B cell (primary cell): ENCODE data around the gene ADSS1. TPM values are rescaled to one million over a fixed set of nuclear protein-coding genes. Genes with fewer than 3 reads are reported as not detected.

Experiments
- ATAC-seq: fragments of 200-7000 bp; cut with Tn5 transposase; one replicate; pipeline ENCODE4 v1.10.0; 2021; ENCODE audit warnings: low read depth, mild to moderate bottlenecking, moderate number of reproducible peaks, moderate library complexity
- CTCF ChIA-PET: fragments of 350-600 bp; sonication (Branson Sonifier 250); formaldehyde crosslinking; loops from one replicate; lab custom pipeline; 2021; ENCODE audit warnings: antibody characterized with exemption, inconsistent platforms; lab: Charles Lee
- POLR2A ChIA-PET: fragments of 350-600 bp; sonication (Branson Sonifier 250); formaldehyde crosslinking; loops from one replicate; lab custom pipeline; 2021; ENCODE audit warnings: antibody characterized with exemption; lab: Charles Lee
- DNase-seq: peaks from one replicate; pipeline ENCODE4 v3.0.0; 2013
- H2AFZ ChIP-seq: 2 replicates; pipeline ENCODE4 v1.6.1; 2012; ENCODE audit warnings: mild to moderate bottlenecking, low read depth, low read length; ENCODE audit not compliant: insufficient read depth, poor library complexity, severe bottlenecking
- H3K27ac ChIP-seq, 2 donors: 1 replicate in 1 of 2; 2 replicates in 1 of 2; pipeline ENCODE4 v1.5.1; 2012 to 2013; ENCODE audit warnings: low read length in 2 of 2, mild to moderate bottlenecking in 2 of 2, moderate library complexity in 1 of 2
- H3K27me3 ChIP-seq, 4 experiments: fragments of 200-600 bp in 1 of 4; sonication (generic) in 1 of 4; replicated peaks in 1 of 4; 1 replicate in 2 of 4; 2 replicates in 2 of 4; pipeline versions ENCODE4 v1.6.1 to v1.7.0; 2013 to 2016; ENCODE audit warnings: low read length in 3 of 4, mild to moderate bottlenecking in 2 of 4, mixed read lengths in 1 of 4, moderate library complexity in 1 of 4; ENCODE audit not compliant: insufficient read depth in 4 of 4, control insufficient read depth in 3 of 4; ENCODE audit errors: control extremely low read depth in 1 of 4
- H3K36me3 ChIP-seq, 2 experiments: replicated peaks in 1 of 2; 1 replicate in 1 of 2; 2 replicates in 1 of 2; pipeline versions ENCODE4 v1.6.1 to v1.7.1; 2013; ENCODE audit warnings: low read length in 1 of 2; ENCODE audit not compliant: insufficient read depth in 2 of 2, control insufficient read depth in 1 of 2; ENCODE audit errors: control extremely low read depth in 1 of 2, extremely low read depth in 1 of 2
- H3K4me1 ChIP-seq, 2 donors: fragments of 200-600 bp in 1 of 2; sonication (generic) in 1 of 2; 1 replicate in 1 of 2; 2 replicates in 1 of 2; pipeline versions ENCODE4 v1.5.1 to v1.6.1; 2013 to 2017; ENCODE audit warnings: low read length in 2 of 2; ENCODE audit not compliant: control insufficient read depth in 2 of 2, insufficient read depth in 2 of 2
- H3K4me2 ChIP-seq: replicated peaks from 2 replicates; pipeline ENCODE3; 2012; ENCODE audit warnings: mild to moderate bottlenecking, low read depth, low read length; ENCODE audit not compliant: poor library complexity, severe bottlenecking
- H3K4me3 ChIP-seq, 5 experiments: fragments of 200-600 bp in 1 of 5; sonication (generic) in 1 of 5; 1 replicate in 3 of 5; 2 replicates in 2 of 5; pipeline versions ENCODE4 v1.5.1 to v1.7.0; 2011 to 2016; ENCODE audit warnings: low read length in 4 of 5, mild to moderate bottlenecking in 4 of 5, low read depth in 2 of 5, control low read depth in 1 of 5, moderate library complexity in 1 of 5; ENCODE audit not compliant: insufficient read depth in 1 of 5; ENCODE audit errors: control extremely low read depth in 1 of 5, extremely low read depth in 1 of 5
- H3K79me2 ChIP-seq: fragments of 200-600 bp; sonication (generic); one replicate; pipeline ENCODE4 v1.6.0; 2016; ENCODE audit warnings: low read length; ENCODE audit not compliant: control insufficient read depth, insufficient read depth
- H3K9ac ChIP-seq: fragments of 200-600 bp; sonication (generic); 2 replicates; pipeline ENCODE4 v1.6.1; 2017; ENCODE audit warnings: mild to moderate bottlenecking, low read length, moderate library complexity
- H3K9me3 ChIP-seq, 3 donors: one replicate each; pipeline versions ENCODE4 v1.6.1 to v1.7.1; 2013; ENCODE audit warnings: low read length in 2 of 3; ENCODE audit not compliant: control insufficient read depth in 2 of 3, insufficient read depth in 1 of 3; ENCODE audit errors: control extremely low read depth in 1 of 3
- H4K20me1 ChIP-seq: 2 replicates; pipeline ENCODE4 v1.6.0; 2012; ENCODE audit warnings: mild to moderate bottlenecking, low read length; ENCODE audit not compliant: insufficient read depth, control insufficient read depth, poor library complexity, severe bottlenecking
- H3K27ac Mint-ChIP-seq: one replicate; pipeline ENCODE4 v1.8.0; 2021; ENCODE audit warnings: mixed read lengths
- H3K27me3 Mint-ChIP-seq: one replicate; pipeline ENCODE4 v1.8.0; 2021; ENCODE audit warnings: mixed read lengths
- H3K4me1 Mint-ChIP-seq: one replicate; pipeline ENCODE4 v1.8.0; 2021; ENCODE audit warnings: mixed read lengths
- H3K4me3 Mint-ChIP-seq: one replicate; pipeline ENCODE4 v1.8.0; 2021; ENCODE audit warnings: mixed read lengths
- H3K9me3 Mint-ChIP-seq: one replicate; pipeline ENCODE4 v1.8.0; 2022; ENCODE audit warnings: mixed read lengths; ENCODE audit not compliant: insufficient read depth
- CTCF ChIP-seq: fragments of 200-600 bp; IDR thresholded peaks from one replicate; pipeline ENCODE4 v1.8.0; 2022; ENCODE audit warnings: antibody characterized with exemption, mild to moderate bottlenecking
- EZH2 ChIP-seq: IDR thresholded peaks from 2 replicates; pipeline ENCODE4 v1.6.1; 2012; ENCODE audit warnings: borderline replicate concordance, low read depth, mild to moderate bottlenecking, moderate library complexity, low read length; ENCODE audit not compliant: insufficient read depth, poor library complexity, severe bottlenecking
- WGBS: methylation state at CpG from one replicate; pipeline ENCODE4 v1.1.5; 2013; ENCODE audit warnings: missing lambda C conversion rate; ENCODE audit not compliant: insufficient coverage; 5-methylcytosine and 5-hydroxymethylcytosine counted together
- intact Hi-C: fragments of 100-400 bp; cut with micrococcal nuclease; formaldehyde crosslinking; loops from one replicate; pipeline ENCODE4 v1.10.0; 2022
- polyA plus RNA-seq: library from polyadenylated mRNA; depleted of rRNA; stranded (reverse); fragments of >200 nt; gene quantifications from 2 replicates; pipeline ENCODE4 v1.2.3, GENCODE V29; 2012
- total RNA-seq, 2 donors: library from RNA; stranded (reverse); fragments of 120-200 nt in 1 of 2; gene quantifications; 1 replicate in 1 of 2; 2 replicates in 1 of 2; pipeline versions ENCODE4 v1.2.3 to v1.2.4, GENCODE V29; 2013 to 2022

The ADSS1 gene
- total and polyA plus RNA-seq, 2 donors (not counting 1 experiment from before 2014, with no cell fraction given): 0.33 to 1.7 TPM

- Histone ChIP-seq H4K20me1 (peaks cover 93% of the 10 kb centered on the region), H3K4me2 (peak overlapping the region; percentile 69), H2AFZ (no peak overlapping the region), H3K4me3 (no peak overlapping the region), H3K36me3 (peaks cover 0 to 14% of the 10 kb centered on the region in 2 experiments), H3K9me3 (no peaks in the 10 kb centered on the region), H3K79me2 (peaks cover 86% of the 10 kb centered on the region), H3K9ac (peak overlapping the region; percentile 43), H3K4me1 (peaks cover 26 to 61% of the 10 kb centered on the region in 2 donors), H3K27me3 (no peaks in the 10 kb centered on the region), H3K27ac (peak overlapping the region; percentile 55 to 63)
- Mint-ChIP-seq H3K27ac (peak overlapping the region; percentile 70), H3K4me3 (no peak overlapping the region), H3K27me3 (no peaks in the 10 kb centered on the region), H3K4me1 (peaks cover 43% of the 10 kb centered on the region), H3K9me3 (no peaks in the 10 kb centered on the region)
- intact Hi-C loops: no loop called here
- ChIA-PET CTCF (interaction anchor here (1.1 to 2.5 kb wide), 4 partner anchors 9 to 54 kb away, joined by 3 to 5 read pairs (median 4); no protein-coding TSS in a partner anchor), POLR2A (interaction anchor here (0.6 kb wide), 1 partner anchor 110 kb away, joined by 3 read pairs; no protein-coding TSS in a partner anchor)
- DNase-seq (no peak), ATAC-seq (no peak)
- 95% methylated on average over 15 of the region's 15 CpGs for whole genome bisulfite sequencing
- TF ChIP-seq CTCF (no peak), EZH2 (no peak)
Measured at GRCh38 chr14:104694475-104694950, 29.5 kb upstream of the ADSS1 start.

- peak; percentile 74 for ATAC-seq
- H3K27me3 Mint-ChIP-seq: no peaks in the 10 kb centered on the region
- Histone ChIP-seq H4K20me1 (peaks cover 96% of the 10 kb centered on the region), H3K4me2 (peak overlapping the region; percentile 69), H3K4me3 (peak overlapping the region in 2 of 5 experiments; percentile 16 to 21), H2AFZ (no peak overlapping the region), H3K27ac (peak overlapping the region; percentile 55 to 63), H3K9me3 (no peaks in the 10 kb centered on the region), H3K4me1 (peaks cover 25 to 60% of the 10 kb centered on the region in 2 donors), H3K9ac (peak overlapping the region; percentile 43), H3K27me3 (no peaks in the 10 kb centered on the region), H3K36me3 (peaks cover 0 to 14% of the 10 kb centered on the region in 2 experiments), H3K79me2 (peaks cover 80% of the 10 kb centered on the region)
- 32% methylated on average over 19 of the region's 19 CpGs for WGBS
- ChIA-PET CTCF (interaction anchor here (1.1 to 2.5 kb wide), 4 partner anchors 9 to 55 kb away, joined by 3 to 5 read pairs (median 4); no protein-coding TSS in a partner anchor), POLR2A (interaction anchor here (0.6 kb wide), 1 partner anchor 109 kb away, joined by 3 read pairs; no protein-coding TSS in a partner anchor)
- DNase-seq: peak; percentile 47
- H3K9me3 Mint-ChIP-seq: no peaks in the 10 kb centered on the region
- H3K4me3 Mint-ChIP-seq: peak overlapping the region; percentile 59
- intact Hi-C loops: no loop called here
- TF ChIP-seq CTCF (no peak), EZH2 (no peak)
- peak overlapping the region; percentile 84 for H3K27ac Mint-ChIP-seq
- H3K4me1 Mint-ChIP-seq: peaks cover 43% of the 10 kb centered on the region
Measured at GRCh38 chr14:104694991-104695659, 28.9 kb upstream of the ADSS1 start.
